ENCODE measurements around the gene KRT35. TPM values are rescaled to one million over a fixed set of nuclear protein-coding genes. Genes with fewer than 3 reads are reported as not detected.

KRT35 gene
- total RNA-seq, 1 experiment from 2014 or later: not detected

DNA sequence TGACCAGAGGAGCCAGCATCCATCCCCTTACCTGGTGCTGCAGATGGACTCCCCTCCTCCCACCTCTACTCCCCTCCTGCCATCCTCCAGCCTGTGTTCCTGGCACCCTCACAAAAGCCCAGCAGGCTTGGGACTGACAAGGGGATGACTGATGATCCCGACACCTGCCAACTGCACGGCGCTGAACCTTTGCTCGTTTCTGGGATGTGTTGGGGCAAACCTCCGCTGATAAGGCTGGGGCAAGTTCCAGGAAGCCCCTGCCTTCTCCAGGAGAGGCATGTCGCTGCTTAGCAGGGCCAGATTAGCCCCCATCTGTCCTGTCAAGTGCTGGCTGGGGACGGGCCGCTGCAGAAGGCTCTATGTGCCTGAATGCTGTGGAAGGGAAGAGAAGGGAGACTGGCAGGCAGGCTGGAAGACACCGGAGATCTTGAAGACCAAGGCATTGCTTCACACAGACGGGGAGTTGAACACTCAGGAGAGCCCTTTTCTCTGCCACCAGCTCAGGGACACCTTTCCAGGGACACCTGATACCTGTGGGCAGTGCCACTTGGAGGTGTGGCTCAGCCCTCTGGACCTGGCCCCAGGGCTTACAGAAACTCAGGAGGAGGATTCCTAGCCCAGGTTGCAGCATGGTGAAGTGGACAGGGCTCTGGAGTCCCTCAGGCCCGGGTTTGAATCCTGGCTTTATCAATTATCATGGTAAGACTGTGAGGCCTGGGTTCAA lies 38.7 kb upstream of the KRT35 start:
- POLR2A ChIA-PET: interaction anchor here (1.3 to 12.9 kb wide), 6 partner anchors 9 to 610 kb away, joined by 3 to 148 read pairs (median 10); partner anchors contain the start of genes EIF1 and KRT19
- DNase-seq (ENCODE audit: low read depth, low spot score): no peak
- no peak for ATAC-seq
- Histone ChIP-seq H2AFZ (ENCODE audit: low read depth, low read length, poor library complexity, severe bottlenecking) (no peak overlapping the region), H3K9ac (ENCODE audit: low read length) (peak overlapping the region; percentile 99), H3K36me3 (ENCODE audit: control insufficient read depth in 1 of 2, insufficient read depth in 2 of 2, low read length in 2 of 2) (peaks cover 3 to 15% of the 10 kb centered on the region in 2 experiments; a peak in 2 of 4 replicates), H3K27ac (ENCODE audit: low read depth, low read length) (peak overlapping the region; percentile 99), H3K9me3 (ENCODE audit: control insufficient read depth in 1 of 2, insufficient read depth in 1 of 2, low read depth in 1 of 2, low read length in 2 of 2) (no peaks in the 10 kb centered on the region), H4K20me1 (ENCODE audit: insufficient read depth) (no peaks in the 10 kb centered on the region), H3K4me3 (replicated peaks in 1 of 2; ENCODE audit: low read depth in 1 of 2, low read length in 2 of 2) (0 out of 4 replicates have a peak overlapping the region, but pooled peaks of 1 of the 2 experiments have one; percentile 1), H3K79me2 (ENCODE audit: insufficient read depth, low read length) (no peaks in the 10 kb centered on the region), H3K27me3 (ENCODE audit: insufficient read depth, low read length) (no peaks in the 10 kb centered on the region), H3K9me2 (ENCODE audit: insufficient read depth) (no peaks in the 10 kb centered on the region), H3K4me1 (ENCODE audit: control insufficient read depth in 1 of 2, insufficient read depth in 2 of 2, low read length in 2 of 2) (peaks cover 57 to 72% of the 10 kb centered on the region in 2 experiments), H3K4me2 (ENCODE audit: low read length) (peak overlapping the region; percentile 78)
- no peak for TF ChIP-seq ZNF274 (IDR thresholded peaks at IDR 0.05; ENCODE audit: low read depth, low read length)
- peak; percentile 24 for TF ChIP-seq POLR2AphosphoS5 (IDR thresholded peaks at IDR 0.05; ENCODE audit: low read depth, low read length)
- peak; percentile 13 for TF ChIP-seq TCF7L2 (IDR thresholded peaks at IDR 0.05; ENCODE audit: borderline replicate concordance, extremely low read depth, insufficient read depth, insufficient read length)
- no peak for TF ChIP-seq YY1 (IDR thresholded peaks at IDR 0.05; ENCODE audit: extremely low read depth, insufficient replicate concordance, low read depth, low read length)
- BruUV-seq (replicated peaks): no TSS peak
- intact Hi-C loops (cut with micrococcal nuclease): loop anchor here (2.0 kb wide), 1 partner anchor 611 kb away; no protein-coding TSS in a partner anchor
- CTCF ChIA-PET: interaction anchor here (0.9 to 8.9 kb wide), 3 partner anchors 30 to 143 kb away, joined by 3 to 77 read pairs (median 3); no protein-coding TSS in a partner anchor
- RAD21 ChIA-PET (ENCODE audit: low non-redundant PET in 1 of 2, low total read pairs in 2 of 2, uncharacterized antibody in 2 of 2, unreplicated experiment in 2 of 2): no interaction called here

DNA sequence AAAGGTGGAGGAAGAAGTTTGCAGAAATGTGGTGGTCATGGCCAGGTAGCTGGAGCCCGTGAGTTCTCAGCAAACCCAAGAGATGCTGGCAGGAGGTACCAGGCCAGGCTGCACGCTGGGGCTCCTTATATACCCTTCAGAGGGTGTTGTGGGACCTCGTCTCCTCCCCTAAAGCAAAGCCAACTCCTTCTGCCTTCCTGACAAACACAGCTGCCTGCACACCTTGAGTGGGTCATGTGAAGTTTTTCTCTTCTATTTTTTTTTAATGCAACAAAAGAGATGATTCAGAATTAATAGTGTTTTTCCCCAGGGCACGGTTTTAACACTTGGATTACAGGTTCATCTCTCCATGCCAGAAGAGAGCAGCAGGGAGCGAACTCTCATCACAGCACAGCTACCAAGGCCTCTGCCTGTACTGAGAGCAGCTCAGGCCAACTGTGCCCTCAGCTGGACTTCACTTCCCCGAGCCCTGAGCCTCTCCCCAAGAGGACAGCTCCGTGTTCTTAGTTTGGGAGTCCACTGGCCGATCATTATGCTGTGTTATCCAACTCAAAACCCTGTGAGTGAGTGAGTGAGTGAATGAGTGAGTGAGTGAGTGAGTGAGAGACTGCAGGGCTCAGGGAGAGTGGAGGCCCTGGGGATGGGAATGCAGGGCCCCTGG lies 38.0 kb upstream of the KRT35 start, which contains the start of gene KRT15:
Gene KRT15 (minus strand): TSS at position 102 of the 661 bp plus-strand sequence. CDS start 63 bp downstream, at position 39.
- POLR2A ChIA-PET: interaction anchor here (0.6 to 12.9 kb wide), 5 partner anchors 8 to 30 kb away, joined by 3 to 148 read pairs (median 3); partner anchors contain the start of gene KRT19
- Histone ChIP-seq H2AFZ (ENCODE audit: low read depth, low read length, poor library complexity, severe bottlenecking) (no peak within 1 kb of the TSS), H3K9me3 (ENCODE audit: control insufficient read depth in 1 of 2, insufficient read depth in 1 of 2, low read depth in 1 of 2, low read length in 2 of 2) (no peaks in the 10 kb centered on the region), H3K4me1 (ENCODE audit: control insufficient read depth in 1 of 2, insufficient read depth in 2 of 2, low read length in 2 of 2) (peaks cover 50 to 64% of the 10 kb centered on the region in 2 experiments), H3K27me3 (ENCODE audit: insufficient read depth, low read length) (no peaks in the 10 kb centered on the region), H3K27ac (ENCODE audit: low read depth, low read length) (peak within 1 kb of the TSS; percentile 99), H3K4me3 (replicated peaks in 1 of 2; ENCODE audit: low read depth in 1 of 2, low read length in 2 of 2) (no peak within 1 kb of the TSS), H3K9me2 (ENCODE audit: insufficient read depth) (no peaks in the 10 kb centered on the region), H3K36me3 (ENCODE audit: control insufficient read depth in 1 of 2, insufficient read depth in 2 of 2, low read length in 2 of 2) (peaks cover 0 to 8% of the 10 kb centered on the region in 2 experiments; a peak in 1 of 4 replicates), H3K4me2 (ENCODE audit: low read length) (peak within 1 kb of the TSS; percentile 78), H3K79me2 (ENCODE audit: insufficient read depth, low read length) (no peaks in the 10 kb centered on the region), H3K9ac (ENCODE audit: low read length) (peak within 1 kb of the TSS; percentile 99), H4K20me1 (ENCODE audit: insufficient read depth) (no peaks in the 10 kb centered on the region)
- ATAC-seq: no peak
- CTCF ChIA-PET: interaction anchor here (0.9 to 8.9 kb wide), 2 partner anchors 31 to 101 kb away, joined by 3 to 77 read pairs; no protein-coding TSS in a partner anchor
- DNase-seq (ENCODE audit: low read depth, low spot score): no peak
- no peak for TF ChIP-seq FOSL1 (IDR thresholded peaks at IDR 0.05; ENCODE audit: low read depth)
- TF ChIP-seq ELF1 (IDR thresholded peaks at IDR 0.05; ENCODE audit: borderline replicate concordance, low read depth): no peak
- TF ChIP-seq, protein P1, sequence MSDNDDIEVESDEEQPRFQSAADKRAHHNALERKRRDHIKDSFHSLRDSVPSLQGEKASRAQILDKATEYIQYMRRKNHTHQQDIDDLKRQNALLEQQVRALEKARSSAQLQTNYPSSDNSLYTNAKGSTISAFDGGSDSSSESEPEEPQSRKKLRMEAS (IDR thresholded peaks at IDR 0.05): no peak
- TF ChIP-seq JUND (IDR thresholded peaks at IDR 0.05): no peak
- TF ChIP-seq TCF7L2 (IDR thresholded peaks at IDR 0.05; ENCODE audit: borderline replicate concordance, extremely low read depth, insufficient read depth, insufficient read length): no peak
- TF ChIP-seq EZH2 (IDR thresholded peaks at IDR 0.05): no peak
- no TSS peak for BruUV-seq (replicated peaks)
- intact Hi-C loops (cut with micrococcal nuclease): no loop called here
- RAD21 ChIA-PET (ENCODE audit: low non-redundant PET in 1 of 2, low total read pairs in 2 of 2, uncharacterized antibody in 2 of 2, unreplicated experiment in 2 of 2): interaction anchor here in 1 of 2 experiments (0.7 kb wide), 1 partner anchor 19 kb away, joined by 5 read pairs; no protein-coding TSS in a partner anchor

Measured in HCT116 (cell line).